Adrenal gland (tissue), 12 donors: ENCODE data around the gene PTPN21. TPM values are rescaled to one million over a fixed set of nuclear protein-coding genes. Genes with fewer than 3 reads are reported as not detected.

ENCODE experiments used
- DNase-seq, 7 donors: peaks; one replicate each; pipeline ENCODE4 v3.0.0-alpha.2; 2019 to 2020
- H3K27ac ChIP-seq, 5 donors: fragments of 200-600 bp; sonication (generic) in 4 of 5; 1 replicate in 3 of 5; 2 replicates in 2 of 5; pipeline versions ENCODE4 v1.5.1 to v1.8.0; 2016 to 2020; ENCODE audit warnings: mild to moderate bottlenecking in 1 of 5
- H3K27me3 ChIP-seq: fragments of 200-600 bp; 2 replicates; pipeline ENCODE4 v1.8.0; 2021
- H3K36me3 ChIP-seq, 2 donors: fragments of 200-600 bp; replicated peaks in 1 of 2; 1 replicate in 1 of 2; 2 replicates in 1 of 2; pipeline versions ENCODE4 v1.5.1 to v1.8.0; 2018 to 2022
- H3K4me1 ChIP-seq, 2 donors: fragments of 200-600 bp; replicated peaks in 1 of 2; 1 replicate in 1 of 2; 2 replicates in 1 of 2; pipeline versions ENCODE4 v1.5.1 to v1.8.0; 2018 to 2021
- H3K4me3 ChIP-seq, 4 donors: fragments of 200-600 bp; sonication (generic) in 3 of 4; one replicate each; pipeline ENCODE4 v1.5.1; 2016 to 2018
- H3K9me3 ChIP-seq, 3 donors: fragments of 200-600 bp; sonication (generic) in 1 of 3; replicated peaks in 1 of 3; 1 replicate in 2 of 3; 2 replicates in 1 of 3; pipeline versions ENCODE4 v1.5.1 to v1.8.0; 2016 to 2021
- CTCF ChIP-seq, 6 experiments: fragments of 450-650 bp in 4 of 6; fragments of 200-600 bp in 2 of 6; sonication (generic) in 1 of 6; IDR thresholded peaks; 1 replicate in 5 of 6; 2 replicates in 1 of 6; pipeline versions ENCODE4 v1.5.1 to v1.8.0; 2016 to 2021; ENCODE audit warnings: antibody characterized with exemption in 6 of 6, mild to moderate bottlenecking in 2 of 6, moderate library complexity in 1 of 6
- POLR2A ChIP-seq, 2 donors: fragments of 450-650 bp; IDR thresholded peaks; one replicate each; pipeline ENCODE4 v1.6.1; 2017; ENCODE audit warnings: antibody characterized with exemption in 2 of 2, mild to moderate bottlenecking in 2 of 2, moderate library complexity in 1 of 2
- WGBS, 4 donors: extraction: QIAGEN DNeasy Blood & Tissue Kit in 2 of 4; methylation state at CpG; one replicate each; pipeline versions ENCODE4 v1.1.5 to v1.1.7; 2013 to 2017; 5-methylcytosine and 5-hydroxymethylcytosine counted together
- intact Hi-C, 2 donors: fragments of 100-400 bp; cut with DNase I; formaldehyde crosslinking; loops; one replicate each; pipeline versions ENCODE4 v1.14.1 to v1.15.0; 2022 to 2023
- polyA plus RNA-seq, 3 donors: library from polyadenylated mRNA; stranded (reverse); fragments of 200-250 nt in 2 of 3; fragments of 350-450 nt in 1 of 3; fragmentation: Illumina TruSeq in 1 of 3; extraction: RNeasy Lipid Tissue Mini Kit (QIAGEN cat#74804) in 1 of 3; gene quantifications; one replicate each; pipeline ENCODE4 v1.2.3, GENCODE V29; 2013 to 2014
- total RNA-seq, 9 donors: library from RNA; depleted of rRNA in 4 of 9; stranded (reverse); fragments of >200 nt in 4 of 9; fragments of 120-200 nt in 1 of 9; fragmentation: NEBNext Ultra II Directional in 1 of 9; extraction: Animal tissue kit (Norgen Biotek cat#: 25700) in 1 of 9; gene quantifications; one replicate each; pipeline versions ENCODE4 v1.1.0 to v1.2.4, GENCODE V29; 2013 to 2023
- donor health status: healthy with polysubstance abuse.
- donor health status: Bipolar disorder and iron deficiency.
- donor health status: DM: yes; HTN: yes; CAD: no.
- donor health status: DM: no; HTN: no; CAD: no.
- donor health status: DM: no; HTN: no; CAD: no.
- donor health status: DM: yes; HTN: yes; CAD: no.

PTPN21 gene
- total and polyA plus RNA-seq, 12 donors = 3.7 to 21.3 (median 12.1) TPM

- Histone ChIP-seq H3K27ac (peak overlapping the region in 3 of 5 donors; percentile 91 to 93 (median 91)), H3K36me3 (peaks cover 0 to 22% of the 10 kb centered on the region in 2 donors), H3K9me3 (no peaks in the 10 kb centered on the region), H3K4me1 (peaks cover 11 to 34% of the 10 kb centered on the region in 2 donors), H3K4me3 (peak overlapping the region in 3 of 4 donors; percentile 42 to 87 (median 74)), H3K27me3 (no peaks in the 10 kb centered on the region)
- TF ChIP-seq POLR2A (IDR thresholded peaks at IDR 0.05) (no peak), CTCF (IDR thresholded peaks at IDR 0.05) (no peak)
- DNase-seq = no peak
- intact Hi-C loops = no loop called here
- WGBS, 4 donors = 31 to 34% (median 33%) methylated on average over 7 of the region's 7 CpGs
These were observed 9.0 kb upstream of the PTPN21 start for GRCh38 chr14:88563845-88564244.

- Histone ChIP-seq H3K9me3 (no peaks in the 10 kb centered on the region), H3K4me1 (peaks cover 11 to 34% of the 10 kb centered on the region in 2 donors), H3K27me3 (no peaks in the 10 kb centered on the region), H3K36me3 (peaks cover 0 to 14% of the 10 kb centered on the region in 2 donors), H3K4me3 (peak within 1 kb of the TSS; percentile 44 to 87 (median 80)), H3K27ac (peak within 1 kb of the TSS; percentile 77 to 93 (median 91))
- DNase-seq = peak; percentile 80 to 89 (median 83)
- peak; percentile 28 to 83 for TF ChIP-seq POLR2A (IDR thresholded peaks at IDR 0.05)
- no peak for TF ChIP-seq CTCF (IDR thresholded peaks at IDR 0.05)
- 0 to 6% (median 0%) methylated on average over 13 to 99 of the region's 99 CpGs for WGBS, 4 donors
- intact Hi-C loops = no loop called here
These were observed 8.3 kb upstream of the PTPN21 start, which contains the start of gene ZC3H14 for GRCh38 chr14:88562831-88563686. Gene ZC3H14, plus strand, starts transcription at chr14:88563037. Its CDS starts 97 bp downstream, at chr14:88563134.

- H3K27ac ChIP-seq = peak overlapping the region in 2 of 5 donors; percentile 93
- peak overlapping the region in 3 of 4 donors; percentile 27 to 87 (median 74) for H3K4me3 ChIP-seq
- intact Hi-C loops = no loop called here
These were observed 7.7 kb upstream of the PTPN21 start for GRCh38 chr14:88562532-88562830.

More at GRCh38 chr14:88562532-88562830, 7.7 kb upstream of the PTPN21 start:
- no peaks in the 10 kb centered on the region for H3K9me3 ChIP-seq
- H3K27me3 ChIP-seq = no peaks in the 10 kb centered on the region
- peaks cover 0 to 8% of the 10 kb centered on the region in 2 donors for H3K36me3 ChIP-seq
- H3K4me1 ChIP-seq = peaks cover 11 to 34% of the 10 kb centered on the region in 2 donors
- WGBS, 4 donors = 26 to 27% (median 27%) methylated on average over 5 of the region's 5 CpGs
- TF ChIP-seq CTCF (IDR thresholded peaks at IDR 0.05) = no peak
- TF ChIP-seq POLR2A (IDR thresholded peaks at IDR 0.05) = no peak
- DNase-seq = no peak
